ENCODE data around the gene PYDC2.

PYDC2 gene

DNA sequence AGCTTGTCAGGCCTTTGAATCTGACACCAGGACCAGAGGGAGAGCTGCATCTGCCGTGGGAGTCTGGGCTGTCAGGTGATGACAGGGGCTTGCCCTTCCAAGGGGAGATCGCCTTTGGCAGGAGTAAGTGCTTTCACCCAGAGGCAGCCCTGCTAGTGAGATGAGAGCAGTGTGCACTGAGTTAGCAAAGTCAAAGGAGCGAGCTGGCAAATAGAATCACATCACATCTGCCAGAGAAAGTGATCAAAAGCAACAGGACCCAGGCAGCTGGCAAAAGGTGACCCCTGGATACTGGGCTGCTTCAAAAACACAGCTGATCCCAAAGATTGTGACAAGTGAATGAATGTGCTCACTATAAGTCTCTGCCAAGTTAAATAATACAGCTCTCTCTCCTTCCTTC is 36.1 kb upstream of the PYDC2 start:
- no peak overlapping the region for H3K4me3 ChIP-seq (ENCODE audit: low read depth, low read length)
- TF ChIP-seq, protein P1, sequence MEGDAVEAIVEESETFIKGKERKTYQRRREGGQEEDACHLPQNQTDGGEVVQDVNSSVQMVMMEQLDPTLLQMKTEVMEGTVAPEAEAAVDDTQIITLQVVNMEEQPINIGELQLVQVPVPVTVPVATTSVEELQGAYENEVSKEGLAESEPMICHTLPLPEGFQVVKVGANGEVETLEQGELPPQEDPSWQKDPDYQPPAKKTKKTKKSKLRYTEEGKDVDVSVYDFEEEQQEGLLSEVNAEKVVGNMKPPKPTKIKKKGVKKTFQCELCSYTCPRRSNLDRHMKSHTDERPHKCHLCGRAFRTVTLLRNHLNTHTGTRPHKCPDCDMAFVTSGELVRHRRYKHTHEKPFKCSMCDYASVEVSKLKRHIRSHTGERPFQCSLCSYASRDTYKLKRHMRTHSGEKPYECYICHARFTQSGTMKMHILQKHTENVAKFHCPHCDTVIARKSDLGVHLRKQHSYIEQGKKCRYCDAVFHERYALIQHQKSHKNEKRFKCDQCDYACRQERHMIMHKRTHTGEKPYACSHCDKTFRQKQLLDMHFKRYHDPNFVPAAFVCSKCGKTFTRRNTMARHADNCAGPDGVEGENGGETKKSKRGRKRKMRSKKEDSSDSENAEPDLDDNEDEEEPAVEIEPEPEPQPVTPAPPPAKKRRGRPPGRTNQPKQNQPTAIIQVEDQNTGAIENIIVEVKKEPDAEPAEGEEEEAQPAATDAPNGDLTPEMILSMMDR (conservative IDR thresholded peaks at IDR 0.05; ENCODE audit: low read depth, low read length) = no peak
- no peak for DNase-seq (ENCODE audit: low read depth)

DNA sequence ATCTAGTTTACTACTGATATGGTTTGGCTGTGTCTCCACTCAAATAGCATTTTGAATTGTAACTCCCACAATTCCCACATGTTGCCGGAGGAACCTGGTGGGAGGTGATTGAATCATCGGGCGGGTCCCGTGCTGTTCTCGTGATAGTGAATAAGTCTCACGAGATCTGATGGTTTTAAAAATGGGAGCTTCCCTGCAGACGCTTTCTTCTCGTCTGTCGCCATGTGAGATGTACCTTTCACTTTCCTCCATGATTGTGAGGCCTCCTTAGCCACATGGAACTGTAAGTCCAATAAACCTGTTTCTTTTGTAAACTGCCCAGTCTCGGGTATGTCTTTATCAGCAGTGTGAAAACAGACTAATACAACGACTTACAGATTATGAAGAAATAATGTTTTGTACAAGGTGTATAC is 35.6 kb upstream of the PYDC2 start:
- DNase-seq (ENCODE audit: low read depth) = no peak
- H3K4me3 ChIP-seq (ENCODE audit: low read depth, low read length) = no peak overlapping the region
- TF ChIP-seq, protein P1 (conservative IDR thresholded peaks at IDR 0.05; ENCODE audit: low read depth, low read length) = no peak

DNA sequence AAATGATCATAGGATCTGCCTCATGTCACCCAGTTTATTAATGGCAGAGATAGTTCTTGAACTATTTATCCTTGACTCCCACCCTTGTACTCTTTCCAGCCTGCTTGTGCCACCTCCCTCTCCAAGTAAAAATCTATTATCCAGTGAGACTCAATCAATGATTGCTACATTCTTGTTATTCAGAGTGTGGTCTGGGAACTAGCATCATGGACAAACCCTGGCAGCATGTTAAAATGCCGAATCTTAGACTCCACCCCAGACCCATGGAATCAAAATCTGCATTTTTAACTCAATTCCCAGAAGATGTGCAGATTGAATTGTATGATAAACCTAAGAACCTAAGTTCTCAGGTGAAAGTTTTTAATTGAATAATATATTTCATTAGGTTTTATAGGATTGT is 34.7 kb upstream of the PYDC2 start:
- H3K4me3 ChIP-seq (ENCODE audit: low read depth, low read length) = no peak overlapping the region
- TF ChIP-seq, protein P1 (conservative IDR thresholded peaks at IDR 0.05; ENCODE audit: low read depth, low read length) = no peak
- DNase-seq (ENCODE audit: low read depth) = no peak

DNA sequence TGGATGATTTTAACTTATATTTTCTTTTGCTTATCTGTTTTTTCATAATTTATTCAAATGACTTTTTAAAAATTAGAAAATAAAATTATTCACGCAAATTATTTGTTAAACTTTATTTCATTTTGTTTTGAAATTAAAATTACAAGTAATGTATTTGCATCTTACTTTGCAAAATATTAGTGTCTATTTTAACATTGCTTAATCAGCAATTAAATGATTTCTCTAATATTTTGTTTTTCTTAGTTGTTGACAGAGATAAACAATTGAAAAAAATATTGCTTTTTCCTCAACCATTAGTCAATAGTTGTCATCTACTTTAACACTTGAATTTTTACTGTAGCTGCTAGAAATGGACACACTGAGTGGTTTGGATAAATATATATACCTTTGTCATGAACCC is 32.8 kb upstream of the PYDC2 start:
- TF ChIP-seq, protein P1 (conservative IDR thresholded peaks at IDR 0.05; ENCODE audit: low read depth, low read length) = no peak
- no peak overlapping the region for H3K4me3 ChIP-seq (ENCODE audit: low read depth, low read length)
- DNase-seq (ENCODE audit: low read depth) = no peak

DNA sequence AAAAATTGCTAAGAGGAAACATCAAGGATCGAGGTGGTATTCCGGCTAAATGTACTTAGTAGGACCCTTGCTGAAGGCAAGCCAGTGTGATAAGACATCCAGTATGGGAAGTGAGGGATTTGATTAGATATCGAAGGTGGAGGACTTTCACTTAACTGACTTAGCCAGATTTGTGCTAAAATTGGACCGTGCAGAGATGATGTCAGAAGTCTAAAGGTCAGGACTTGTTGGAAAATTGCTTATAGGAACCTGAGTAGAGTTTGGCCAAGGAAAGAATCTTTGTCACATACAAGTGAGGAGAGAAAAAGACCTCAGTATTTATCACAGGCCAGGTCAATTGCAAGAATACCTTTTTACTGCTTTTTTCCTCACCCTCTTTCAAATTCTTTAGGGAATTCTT is 30.9 kb upstream of the PYDC2 start:
- H3K4me3 ChIP-seq (ENCODE audit: low read depth, low read length) = no peak overlapping the region
- DNase-seq (ENCODE audit: low read depth) = no peak
- TF ChIP-seq, protein P1 (conservative IDR thresholded peaks at IDR 0.05; ENCODE audit: low read depth, low read length) = no peak

DNA sequence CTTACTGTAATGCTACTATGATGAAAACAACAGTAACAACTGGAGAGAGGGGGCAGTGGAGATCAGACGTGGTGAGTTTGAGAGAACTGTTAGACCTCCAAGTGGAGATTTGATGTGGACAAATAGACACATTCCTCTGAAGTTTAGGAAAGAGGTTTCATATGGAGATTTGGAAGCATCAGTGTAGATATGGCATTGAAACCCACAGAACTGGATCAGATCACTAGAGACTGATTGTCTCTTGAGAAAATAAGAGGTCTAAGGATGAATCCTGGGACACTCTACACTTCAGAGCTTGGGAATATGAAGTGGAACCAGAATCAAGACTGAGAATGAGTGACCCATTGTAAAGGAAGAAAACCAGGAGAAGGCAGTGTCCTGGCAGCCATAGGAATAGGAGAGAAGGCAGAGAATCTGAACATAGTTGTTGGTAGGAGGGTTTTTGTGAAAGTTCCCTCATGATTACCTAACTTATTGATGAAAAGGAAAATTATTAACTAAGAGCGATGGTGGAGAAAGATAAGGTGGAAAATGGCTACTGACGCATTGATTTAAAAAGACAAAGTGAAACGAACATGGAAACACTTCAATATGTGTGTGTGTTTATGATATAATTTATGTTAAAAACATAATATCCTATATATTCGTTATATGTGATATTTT is 29.7 kb upstream of the PYDC2 start:
- TF ChIP-seq, protein P1 (conservative IDR thresholded peaks at IDR 0.05; ENCODE audit: low read depth, low read length) = no peak
- no peak overlapping the region for H3K4me3 ChIP-seq (ENCODE audit: low read depth, low read length)
- no peak for DNase-seq (ENCODE audit: low read depth)

DNA sequence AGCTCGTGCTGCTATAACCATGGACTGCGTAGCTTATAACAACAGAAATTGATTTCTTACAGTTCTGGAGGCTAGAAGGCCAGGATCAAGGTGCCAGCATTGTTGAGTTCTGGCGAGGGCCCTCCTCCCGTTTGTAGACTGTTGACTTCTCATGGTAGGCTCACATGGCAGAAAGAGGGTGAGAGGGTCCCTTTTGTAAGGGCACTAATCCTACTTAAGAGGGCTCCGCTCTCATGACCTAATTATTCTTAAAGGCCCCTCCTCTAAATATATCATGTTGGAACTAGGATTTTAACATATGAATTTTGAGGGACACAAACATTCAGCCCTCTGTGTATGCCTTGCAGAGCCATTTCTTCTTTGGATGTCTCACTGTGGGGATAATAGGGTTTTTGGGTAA is 28.8 kb upstream of the PYDC2 start:
- TF ChIP-seq, protein P1 (conservative IDR thresholded peaks at IDR 0.05; ENCODE audit: low read depth, low read length) = no peak
- no peak overlapping the region for H3K4me3 ChIP-seq (ENCODE audit: low read depth, low read length)
- DNase-seq (ENCODE audit: low read depth) = no peak

Measured in choroid plexus epithelial cell (primary cell).